Neural cell (in vitro differentiated cells): Measurements from ENCODE around the gene PLEKHA7. TPM values are rescaled to one million over a fixed set of nuclear protein-coding genes. Genes with fewer than 3 reads are reported as not detected.

Experiments used
- H2AFZ ChIP-seq: fragments of 200-600, 300-800 bp; sonication (generic), shearing (Covaris generic); 2 replicates; pipeline ENCODE4 v1.6.0; 2014; ENCODE audit warnings: low read depth, mild to moderate bottlenecking, antibody characterized with exemption, low read length, moderate library complexity
- H3F3A ChIP-seq: fragments of 200-600 bp; shearing (Covaris generic); 2 replicates; pipeline ENCODE4 v1.6.1; 2016; ENCODE audit warnings: mild to moderate bottlenecking, moderate library complexity, mixed read lengths, antibody characterized with exemption, low read length; ENCODE audit not compliant: insufficient read depth, poor library complexity, severe bottlenecking
- H3K27ac ChIP-seq: fragments of 200-600, 300-800 bp; sonication (generic), shearing (Covaris generic); 2 replicates; pipeline ENCODE4 v1.5.1; 2014; ENCODE audit warnings: mild to moderate bottlenecking, low read length, moderate library complexity
- H3K27me3 ChIP-seq: fragments of 300-800, 200-600 bp; sonication (generic), shearing (Covaris generic); 2 replicates; pipeline ENCODE4 v1.6.0; 2014; ENCODE audit warnings: mild to moderate bottlenecking, low read depth, low read length, moderate library complexity; ENCODE audit not compliant: insufficient read depth
- H3K36me3 ChIP-seq: fragments of 300-800, 200-600 bp; sonication (generic), shearing (Covaris generic); 2 replicates; pipeline ENCODE4 v1.5.1; 2014; ENCODE audit warnings: mild to moderate bottlenecking, antibody characterized with exemption, low read length, moderate library complexity; ENCODE audit not compliant: insufficient read depth
- H3K4me2 ChIP-seq: fragments of 300-800, 200-600 bp; sonication (generic), shearing (Covaris generic); 2 replicates; pipeline ENCODE4 v1.6.0; 2014; ENCODE audit warnings: mild to moderate bottlenecking, low read length
- H3K4me3 ChIP-seq: fragments of 300-800, 200-600 bp; sonication (generic), shearing (Covaris generic); 2 replicates; pipeline ENCODE4 v1.5.1; 2014; ENCODE audit warnings: mild to moderate bottlenecking, low read length, moderate library complexity
- H3K79me2 ChIP-seq: fragments of 200-600 bp; shearing (Covaris generic); replicated peaks from 2 replicates; pipeline ENCODE4 v1.6.0; 2014; ENCODE audit warnings: mild to moderate bottlenecking, low read length, moderate library complexity; ENCODE audit not compliant: insufficient read depth
- H3K9ac ChIP-seq: fragments of 300-800, 200-600 bp; sonication (generic), shearing (Covaris generic); 2 replicates; pipeline ENCODE4 v1.6.1; 2016; ENCODE audit warnings: mild to moderate bottlenecking, low read length, mixed read lengths
- H3K9me2 ChIP-seq: fragments of 200-600 bp; shearing (Covaris generic); 2 replicates; pipeline ENCODE4 v1.6.1; 2016; ENCODE audit warnings: mild to moderate bottlenecking, low read length, mixed read lengths; ENCODE audit not compliant: insufficient read depth
- H3K9me3 ChIP-seq: fragments of 200-600, 300-800 bp; sonication (generic), shearing (Covaris generic); 2 replicates; pipeline ENCODE4 v1.6.1; 2016; ENCODE audit warnings: mild to moderate bottlenecking, mixed run types, low read length, moderate library complexity, mixed read lengths
- H4K20me1 ChIP-seq: fragments of 200-600 bp; shearing (Covaris generic); 2 replicates; pipeline ENCODE4 v1.6.1; 2016; ENCODE audit warnings: mild to moderate bottlenecking, mixed run types; ENCODE audit not compliant: insufficient read depth
- EP300 ChIP-seq: fragments of 450-650 bp; conservative IDR thresholded peaks from 2 replicates; pipeline ENCODE4 v1.6.1; 2014; ENCODE audit warnings: antibody characterized with exemption, mild to moderate bottlenecking, moderate library complexity; ENCODE audit not compliant: poor library complexity, severe bottlenecking
- EZH2 ChIP-seq: fragments of 200-600, 300-800 bp; shearing (Covaris generic), sonication (generic); IDR thresholded peaks from 2 replicates; pipeline ENCODE4 v1.6.1; 2014; ENCODE audit warnings: antibody characterized with exemption, low read length, borderline replicate concordance, mild to moderate bottlenecking; ENCODE audit not compliant: insufficient read depth, poor library complexity, severe bottlenecking
- MXI1 ChIP-seq: fragments of 450-650 bp; conservative IDR thresholded peaks from 2 replicates; pipeline ENCODE4 v1.6.1; 2014; ENCODE audit warnings: antibody characterized with exemption, mild to moderate bottlenecking; ENCODE audit not compliant: poor library complexity, severe bottlenecking
- POLR2AphosphoS5 ChIP-seq: IDR thresholded peaks from 2 replicates; pipeline ENCODE4 v1.6.1; 2012
- RAD21 ChIP-seq: fragments of 450-650 bp; conservative IDR thresholded peaks from 2 replicates; pipeline ENCODE4 v1.6.1; 2014; ENCODE audit warnings: antibody characterized with exemption, mild to moderate bottlenecking, moderate library complexity
- SMC3 ChIP-seq: fragments of 450-650 bp; conservative IDR thresholded peaks from 2 replicates; pipeline ENCODE4 v1.6.1; 2014; ENCODE audit warnings: antibody characterized with exemption, mild to moderate bottlenecking, moderate library complexity; ENCODE audit not compliant: poor library complexity
- TAF1 ChIP-seq: IDR thresholded peaks from 2 replicates; pipeline ENCODE4 v1.6.1; 2012; ENCODE audit warnings: low read depth
- polyA plus RNA-seq: library from polyadenylated mRNA; depleted of rRNA; stranded (reverse); fragments of >200 nt; gene quantifications from 2 replicates; pipeline ENCODE4 v1.2.3, GENCODE V29; 2014
- TF ChIP-seq, protein P1 (sequence below): fragments of 450-650 bp; IDR thresholded peaks from 2 replicates; pipeline ENCODE4 v1.5.1; 2014; ENCODE audit warnings: antibody characterized with exemption, mild to moderate bottlenecking, moderate library complexity; ENCODE audit not compliant: poor library complexity, severe bottlenecking
- TF ChIP-seq, protein P2 (sequence below): IDR thresholded peaks from 2 replicates; pipeline ENCODE4 v1.6.1; 2012; ENCODE audit warnings: borderline replicate concordance

PLEKHA7 gene
- polyA plus RNA-seq, 1 donor from 2014 or later = 45.7 TPM

DNA sequence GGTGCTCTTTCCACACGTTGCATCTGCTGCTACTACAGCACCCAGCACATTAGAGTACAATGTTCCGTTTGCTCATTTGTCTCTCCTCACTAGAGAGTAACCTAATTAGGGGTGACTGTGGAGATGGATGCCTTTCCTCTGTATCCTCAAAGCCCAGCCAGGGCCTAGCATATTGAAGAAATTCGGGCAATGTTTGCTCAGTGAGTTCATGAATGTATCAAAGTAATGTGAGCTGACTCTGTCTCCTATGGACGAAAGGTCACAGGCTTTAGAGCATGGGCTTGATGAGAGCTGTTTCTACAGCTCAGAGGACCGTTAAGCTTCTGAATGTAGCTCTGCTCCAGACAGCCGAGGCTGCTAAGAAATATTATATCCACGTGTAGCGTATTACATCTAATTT is 208.3 kb downstream of the PLEKHA7 start:
- H3K27me3 ChIP-seq = no peaks in the 10 kb centered on the region
- H3K27ac ChIP-seq = no peak overlapping the region
- no peak overlapping the region for H3K9ac ChIP-seq
- H4K20me1 ChIP-seq = no peaks in the 10 kb centered on the region
- no peak for TF ChIP-seq SMC3
- no peaks in the 10 kb centered on the region for H3F3A ChIP-seq
- H3K9me2 ChIP-seq = no peaks in the 10 kb centered on the region
- H3K9me3 ChIP-seq = no peaks in the 10 kb centered on the region
- H3K4me2 ChIP-seq = no peak overlapping the region
- no peak overlapping the region for H2AFZ ChIP-seq
- H3K4me3 ChIP-seq = no peak overlapping the region
- H3K36me3 ChIP-seq = no peaks in the 10 kb centered on the region
- no peaks in the 10 kb centered on the region for H3K79me2 ChIP-seq

DNA sequence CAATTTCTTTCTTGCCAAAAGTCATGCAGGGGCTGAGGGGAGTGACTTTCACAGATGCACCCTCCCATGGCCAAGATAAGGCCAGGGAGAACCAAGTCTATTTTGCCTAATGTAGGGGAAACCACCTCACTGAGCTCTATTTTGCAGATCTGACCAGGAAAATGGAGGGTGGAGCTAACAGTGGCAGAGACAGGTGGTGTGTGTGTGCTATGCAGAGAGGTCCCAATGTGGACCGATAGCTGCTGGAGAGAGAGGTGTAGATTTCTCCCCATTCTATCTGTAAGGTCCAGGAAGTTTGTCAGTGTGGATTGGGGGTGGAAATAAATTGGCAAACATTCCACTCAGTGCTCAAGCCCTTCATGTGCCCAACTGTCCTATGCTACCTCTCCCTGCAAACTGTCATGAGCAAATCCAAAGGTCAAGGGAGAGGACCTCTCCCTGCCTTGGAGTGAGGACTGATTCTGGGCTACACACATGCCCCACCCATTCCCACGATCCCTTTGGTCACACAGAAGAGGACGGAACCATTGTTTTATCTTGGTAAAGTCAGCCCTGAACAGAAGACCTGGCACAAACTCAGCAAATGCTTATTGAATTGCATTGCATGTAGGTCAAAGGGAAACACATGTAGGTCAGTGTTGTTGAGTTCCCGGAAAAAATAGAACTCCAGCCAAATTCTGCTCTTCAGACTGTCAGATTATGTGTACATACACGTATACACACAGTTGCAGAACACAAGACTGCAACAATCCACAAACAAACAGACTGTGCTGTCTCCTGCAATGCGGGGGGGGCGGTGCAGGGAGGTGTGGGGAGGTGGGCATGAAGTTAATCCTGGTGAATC is 209.9 kb downstream of the PLEKHA7 start:
- Histone ChIP-seq H3K9ac (no peak overlapping the region), H3K27ac (no peak overlapping the region)

DNA sequence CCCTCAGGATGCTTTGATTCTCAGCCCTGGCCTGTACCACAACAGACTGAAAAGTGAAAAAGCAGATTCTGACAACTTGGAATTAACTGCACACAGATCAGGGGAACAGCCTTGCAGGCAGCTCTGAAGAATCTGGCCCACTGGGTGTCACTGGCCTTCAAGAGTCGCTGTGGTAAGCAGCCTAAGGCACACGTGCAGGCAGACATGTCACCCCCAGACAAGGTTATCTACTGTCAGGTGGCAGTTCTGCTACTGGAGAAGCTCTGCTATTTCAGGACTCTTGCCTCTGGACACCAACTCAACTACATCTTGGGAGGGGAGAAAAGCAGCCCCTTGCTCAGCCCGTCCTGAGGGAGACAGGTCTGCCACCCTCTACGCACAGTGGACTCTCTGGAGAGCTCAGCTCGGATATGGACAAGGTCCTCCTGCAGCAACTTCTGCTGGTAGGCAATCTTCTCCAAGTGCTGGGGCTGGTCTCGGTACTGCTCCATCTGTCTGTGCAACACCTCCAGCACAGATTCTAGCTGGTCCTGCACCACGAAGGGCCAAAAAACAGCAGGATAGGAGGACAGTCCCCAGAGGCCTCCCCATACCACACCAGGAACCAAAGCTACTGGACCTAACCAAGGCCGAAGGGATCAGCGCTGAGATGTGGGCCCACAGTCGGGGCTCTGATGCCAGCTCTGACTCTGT is 212.8 kb downstream of the PLEKHA7 start:
- H3K9ac ChIP-seq = no peak overlapping the region
- H3K36me3 ChIP-seq = peaks cover 5% of the 10 kb centered on the region
- H3K9me3 ChIP-seq = no peaks in the 10 kb centered on the region
- H4K20me1 ChIP-seq = no peaks in the 10 kb centered on the region
- H3F3A ChIP-seq = no peaks in the 10 kb centered on the region
- TF ChIP-seq RAD21 = no peak
- TF ChIP-seq, protein P1, sequence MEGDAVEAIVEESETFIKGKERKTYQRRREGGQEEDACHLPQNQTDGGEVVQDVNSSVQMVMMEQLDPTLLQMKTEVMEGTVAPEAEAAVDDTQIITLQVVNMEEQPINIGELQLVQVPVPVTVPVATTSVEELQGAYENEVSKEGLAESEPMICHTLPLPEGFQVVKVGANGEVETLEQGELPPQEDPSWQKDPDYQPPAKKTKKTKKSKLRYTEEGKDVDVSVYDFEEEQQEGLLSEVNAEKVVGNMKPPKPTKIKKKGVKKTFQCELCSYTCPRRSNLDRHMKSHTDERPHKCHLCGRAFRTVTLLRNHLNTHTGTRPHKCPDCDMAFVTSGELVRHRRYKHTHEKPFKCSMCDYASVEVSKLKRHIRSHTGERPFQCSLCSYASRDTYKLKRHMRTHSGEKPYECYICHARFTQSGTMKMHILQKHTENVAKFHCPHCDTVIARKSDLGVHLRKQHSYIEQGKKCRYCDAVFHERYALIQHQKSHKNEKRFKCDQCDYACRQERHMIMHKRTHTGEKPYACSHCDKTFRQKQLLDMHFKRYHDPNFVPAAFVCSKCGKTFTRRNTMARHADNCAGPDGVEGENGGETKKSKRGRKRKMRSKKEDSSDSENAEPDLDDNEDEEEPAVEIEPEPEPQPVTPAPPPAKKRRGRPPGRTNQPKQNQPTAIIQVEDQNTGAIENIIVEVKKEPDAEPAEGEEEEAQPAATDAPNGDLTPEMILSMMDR = no peak
- TF ChIP-seq EP300 = no peak
- no peak for TF ChIP-seq POLR2AphosphoS5
- no peak for TF ChIP-seq MXI1
- TF ChIP-seq, protein P2, sequence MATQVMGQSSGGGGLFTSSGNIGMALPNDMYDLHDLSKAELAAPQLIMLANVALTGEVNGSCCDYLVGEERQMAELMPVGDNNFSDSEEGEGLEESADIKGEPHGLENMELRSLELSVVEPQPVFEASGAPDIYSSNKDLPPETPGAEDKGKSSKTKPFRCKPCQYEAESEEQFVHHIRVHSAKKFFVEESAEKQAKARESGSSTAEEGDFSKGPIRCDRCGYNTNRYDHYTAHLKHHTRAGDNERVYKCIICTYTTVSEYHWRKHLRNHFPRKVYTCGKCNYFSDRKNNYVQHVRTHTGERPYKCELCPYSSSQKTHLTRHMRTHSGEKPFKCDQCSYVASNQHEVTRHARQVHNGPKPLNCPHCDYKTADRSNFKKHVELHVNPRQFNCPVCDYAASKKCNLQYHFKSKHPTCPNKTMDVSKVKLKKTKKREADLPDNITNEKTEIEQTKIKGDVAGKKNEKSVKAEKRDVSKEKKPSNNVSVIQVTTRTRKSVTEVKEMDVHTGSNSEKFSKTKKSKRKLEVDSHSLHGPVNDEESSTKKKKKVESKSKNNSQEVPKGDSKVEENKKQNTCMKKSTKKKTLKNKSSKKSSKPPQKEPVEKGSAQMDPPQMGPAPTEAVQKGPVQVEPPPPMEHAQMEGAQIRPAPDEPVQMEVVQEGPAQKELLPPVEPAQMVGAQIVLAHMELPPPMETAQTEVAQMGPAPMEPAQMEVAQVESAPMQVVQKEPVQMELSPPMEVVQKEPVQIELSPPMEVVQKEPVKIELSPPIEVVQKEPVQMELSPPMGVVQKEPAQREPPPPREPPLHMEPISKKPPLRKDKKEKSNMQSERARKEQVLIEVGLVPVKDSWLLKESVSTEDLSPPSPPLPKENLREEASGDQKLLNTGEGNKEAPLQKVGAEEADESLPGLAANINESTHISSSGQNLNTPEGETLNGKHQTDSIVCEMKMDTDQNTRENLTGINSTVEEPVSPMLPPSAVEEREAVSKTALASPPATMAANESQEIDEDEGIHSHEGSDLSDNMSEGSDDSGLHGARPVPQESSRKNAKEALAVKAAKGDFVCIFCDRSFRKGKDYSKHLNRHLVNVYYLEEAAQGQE = no peak
- no peak for TF ChIP-seq TAF1
- TF ChIP-seq SMC3 = no peak
- no peak for TF ChIP-seq EZH2
- H3K4me2 ChIP-seq = no peak overlapping the region
- no peak overlapping the region for H3K4me3 ChIP-seq
- no peak overlapping the region for H2AFZ ChIP-seq
- no peaks in the 10 kb centered on the region for H3K9me2 ChIP-seq
- no peak overlapping the region for H3K27ac ChIP-seq
- H3K27me3 ChIP-seq = no peaks in the 10 kb centered on the region
- no peaks in the 10 kb centered on the region for H3K79me2 ChIP-seq

More for the DNA sequence above, 209.9 kb downstream of the PLEKHA7 start:
- H3K4me3 ChIP-seq = no peak overlapping the region
- no peaks in the 10 kb centered on the region for H3K27me3 ChIP-seq
- peaks cover 5% of the 10 kb centered on the region for H3K36me3 ChIP-seq
- no peak for TF ChIP-seq TAF1
- TF ChIP-seq, protein P1 = no peak
- no peak for TF ChIP-seq SMC3
- no peaks in the 10 kb centered on the region for H3K9me2 ChIP-seq
- no peaks in the 10 kb centered on the region for H3K79me2 ChIP-seq
- no peak overlapping the region for H3K4me2 ChIP-seq
- H2AFZ ChIP-seq = no peak overlapping the region
- no peaks in the 10 kb centered on the region for H3K9me3 ChIP-seq
- no peaks in the 10 kb centered on the region for H3F3A ChIP-seq
- H4K20me1 ChIP-seq = no peaks in the 10 kb centered on the region
